Activated CD8-positive, alpha-beta T cell treated with anti-CD3 and anti-CD28 coated beads, Interleukin-2, amount 10 ng/mL, durations not matched to agents 7 days and 5 days (primary cell): ENCODE data around the gene RABAC1. TPM values are rescaled to one million over a fixed set of nuclear protein-coding genes. Genes with fewer than 3 reads are reported as not detected.

Source experiments
- ATAC-seq: fragments of 150-1000 bp; cut with Tn5 transposase; one replicate; pipeline ENCODE4 v1.10.0; 2021; ENCODE audit warnings: moderate library complexity
- CTCF ChIA-PET: fragments of 350-600 bp; sonication (Branson Sonifier 250); formaldehyde crosslinking; loops from one replicate; lab custom pipeline; 2021; ENCODE audit warnings: antibody characterized with exemption; lab: Charles Lee
- POLR2A ChIA-PET: fragments of 350-600 bp; sonication (Branson Sonifier 250); formaldehyde crosslinking; loops from one replicate; lab custom pipeline; 2021; ENCODE audit warnings: antibody characterized with exemption; lab: Charles Lee
- DNase-seq: peaks from one replicate; pipeline ENCODE4 v3.0.0-alpha.2; 2020
- H3K27ac Mint-ChIP-seq: one replicate; pipeline ENCODE4 v1.8.0; 2021; ENCODE audit warnings: mild to moderate bottlenecking, mixed read lengths
- H3K27me3 Mint-ChIP-seq: one replicate; pipeline ENCODE4 v1.8.0; 2021; ENCODE audit warnings: low read depth, mixed read lengths
- H3K36me3 Mint-ChIP-seq: one replicate; pipeline ENCODE4 v1.8.0; 2021; ENCODE audit warnings: low read depth, mixed read lengths
- H3K4me1 Mint-ChIP-seq: one replicate; pipeline ENCODE4 v1.8.0; 2021; ENCODE audit warnings: low read depth, mixed read lengths
- H3K4me3 Mint-ChIP-seq: one replicate; pipeline ENCODE4 v1.8.0; 2021; ENCODE audit warnings: mild to moderate bottlenecking, mixed read lengths
- H3K9me3 Mint-ChIP-seq: one replicate; pipeline ENCODE4 v1.8.0; 2022; ENCODE audit warnings: mixed read lengths; ENCODE audit not compliant: insufficient read depth
- total RNA-seq, 2 experiments: library from RNA; stranded (reverse); gene quantifications; one replicate each; pipeline ENCODE4 v1.2.3, GENCODE V29; 2021

The RABAC1 gene
- total RNA-seq, 2 experiments from 2014 or later: 63.0 to 63.4 TPM

DNA sequence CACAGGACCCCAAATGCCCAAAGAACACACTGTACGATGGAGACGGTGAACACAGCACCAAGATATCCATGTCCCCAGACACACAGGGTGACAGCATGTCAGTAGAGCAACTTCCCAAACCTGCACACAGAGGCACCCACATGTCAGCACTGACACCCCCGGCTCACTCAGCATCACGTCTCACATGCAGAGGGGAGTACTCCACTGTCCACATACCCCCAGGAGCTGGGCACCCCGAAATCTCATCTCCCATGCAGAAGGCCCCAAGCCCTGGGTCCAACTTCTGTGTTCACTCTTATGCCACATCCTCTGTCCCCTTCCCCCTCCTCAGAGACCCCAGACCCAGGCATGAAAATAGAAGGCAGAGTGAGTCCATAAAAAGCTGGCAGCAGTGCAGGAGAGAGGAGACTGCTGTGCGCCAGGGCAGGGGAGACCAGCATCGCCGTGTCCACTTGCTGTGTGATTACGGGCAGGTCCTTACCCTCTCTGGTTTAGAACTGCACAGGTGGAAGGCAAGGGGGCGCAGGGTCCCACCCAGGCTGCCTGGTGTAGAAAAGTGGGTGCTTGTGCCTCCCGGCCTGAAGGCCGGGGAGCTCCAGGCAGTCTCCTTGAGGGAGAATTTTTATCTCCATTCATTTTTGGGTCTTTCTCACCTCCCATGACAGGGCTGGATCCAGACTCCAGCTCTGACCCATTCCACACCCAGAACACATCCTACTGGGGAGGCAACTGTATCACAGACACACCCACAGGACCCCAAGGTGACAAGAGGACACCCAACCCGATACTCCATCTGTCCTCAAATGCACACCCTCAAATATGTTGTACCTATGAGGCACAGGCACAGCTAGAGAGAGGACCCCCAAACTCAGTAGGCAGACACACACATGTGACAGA is 47.9 kb downstream of the RABAC1 start:
- H3K36me3 Mint-ChIP-seq: peaks cover 17% of the 10 kb centered on the region
- H3K9me3 Mint-ChIP-seq: no peaks in the 10 kb centered on the region
- ATAC-seq (peak; percentile 27), DNase-seq (peak; percentile 39)
- H3K4me3 Mint-ChIP-seq: no peak overlapping the region
- H3K27ac Mint-ChIP-seq: peak overlapping the region; percentile 26
- peaks cover 9% of the 10 kb centered on the region for H3K4me1 Mint-ChIP-seq
- CTCF ChIA-PET: interaction anchor here (0.8 to 3.1 kb wide), 4 partner anchors 16 to 51 kb away, joined by 3 to 13 read pairs (median 6); partner anchors contain the start of gene RPS19
- H3K27me3 Mint-ChIP-seq: peaks cover 24% of the 10 kb centered on the region
- POLR2A ChIA-PET: interaction anchor here (1.0 to 2.3 kb wide), 8 partner anchors 9 to 51 kb away, joined by 3 to 15 read pairs (median 6); partner anchors contain the start of genes ERFL, RABAC1 and RPS19

DNA sequence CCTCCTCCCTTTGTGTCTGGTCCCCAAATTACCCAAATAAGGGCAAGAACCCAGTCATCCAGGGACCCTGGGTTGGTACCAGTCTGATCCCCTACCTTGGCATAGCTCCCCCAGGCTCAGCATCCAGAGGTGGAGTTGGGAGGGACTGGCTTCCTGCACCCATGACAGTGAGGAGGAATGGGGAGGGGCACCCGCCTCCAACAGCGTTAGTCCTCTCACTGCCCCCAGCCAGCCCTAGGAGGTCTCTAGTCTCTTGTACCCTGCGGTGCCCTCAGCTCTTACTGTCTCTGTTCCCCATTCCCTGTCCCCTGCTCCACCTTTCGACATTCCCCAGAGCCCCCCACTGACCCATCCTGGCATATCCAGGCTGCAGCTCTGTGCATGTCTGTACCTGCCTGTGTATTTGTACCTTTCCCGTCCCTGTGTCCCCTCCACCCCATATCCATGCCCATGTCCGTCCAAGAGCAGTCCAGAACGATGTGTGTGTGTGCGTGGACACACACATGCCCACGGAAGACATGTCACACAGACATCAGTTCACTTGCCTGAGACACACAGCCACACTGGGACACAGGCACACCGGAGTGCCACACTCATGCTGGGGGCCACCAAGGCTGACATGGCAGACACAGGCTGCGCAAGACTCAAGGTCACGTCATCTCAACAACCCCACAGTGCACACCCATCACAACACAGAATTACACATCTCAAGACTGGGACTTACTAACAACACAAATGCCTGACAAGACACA is 48.7 kb downstream of the RABAC1 start:
- H3K9me3 Mint-ChIP-seq: no peaks in the 10 kb centered on the region
- H3K4me3 Mint-ChIP-seq: no peak overlapping the region
- peaks cover 25% of the 10 kb centered on the region for H3K36me3 Mint-ChIP-seq
- DNase-seq: no peak
- POLR2A ChIA-PET: interaction anchor here (0.7 to 1.6 kb wide), 4 partner anchors 12 to 127 kb away, joined by 3 to 12 read pairs (median 6); no protein-coding TSS in a partner anchor
- H3K27me3 Mint-ChIP-seq: peaks cover 24% of the 10 kb centered on the region
- peaks cover 15% of the 10 kb centered on the region for H3K4me1 Mint-ChIP-seq
- ATAC-seq: peak; percentile 3
- CTCF ChIA-PET: interaction anchor here (1.2 to 3.1 kb wide), 3 partner anchors 22 to 42 kb away, joined by 4 to 13 read pairs (median 9); no protein-coding TSS in a partner anchor
- H3K27ac Mint-ChIP-seq: no peak overlapping the region

DNA sequence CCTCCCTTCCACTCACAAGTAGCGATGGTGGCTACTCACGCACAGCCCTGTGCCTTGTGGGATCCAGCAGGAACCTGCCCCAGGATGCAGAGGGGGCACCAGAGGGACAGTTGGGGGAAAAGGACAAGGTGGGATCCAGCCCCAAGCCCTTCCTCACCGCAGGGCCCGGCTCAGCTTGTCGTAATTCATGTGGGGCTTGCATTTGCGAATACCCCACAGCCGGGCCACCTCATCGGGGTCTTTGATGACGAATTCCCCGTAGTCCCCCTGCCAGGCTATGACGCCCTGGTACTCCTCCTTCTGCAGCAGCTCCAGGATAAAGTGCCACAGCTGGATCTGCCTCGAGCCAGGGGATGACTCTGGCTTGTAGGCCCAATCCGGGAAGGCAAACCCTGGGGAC is 49.4 kb downstream of the RABAC1 start:
- Mint-ChIP-seq H3K27ac (no peak overlapping the region), H3K27me3 (peaks cover 22% of the 10 kb centered on the region), H3K36me3 (peaks cover 32% of the 10 kb centered on the region), H3K4me3 (no peak overlapping the region), H3K4me1 (peaks cover 18% of the 10 kb centered on the region), H3K9me3 (no peaks in the 10 kb centered on the region)
- CTCF ChIA-PET: interaction anchor here (1.2 to 3.1 kb wide), 3 partner anchors 22 to 42 kb away, joined by 4 to 13 read pairs (median 9); no protein-coding TSS in a partner anchor
- DNase-seq: no peak
- no peak for ATAC-seq
- POLR2A ChIA-PET: interaction anchor here (0.5 to 1.3 kb wide), 5 partner anchors 11 to 127 kb away, joined by 3 to 8 read pairs (median 3); no protein-coding TSS in a partner anchor

DNA sequence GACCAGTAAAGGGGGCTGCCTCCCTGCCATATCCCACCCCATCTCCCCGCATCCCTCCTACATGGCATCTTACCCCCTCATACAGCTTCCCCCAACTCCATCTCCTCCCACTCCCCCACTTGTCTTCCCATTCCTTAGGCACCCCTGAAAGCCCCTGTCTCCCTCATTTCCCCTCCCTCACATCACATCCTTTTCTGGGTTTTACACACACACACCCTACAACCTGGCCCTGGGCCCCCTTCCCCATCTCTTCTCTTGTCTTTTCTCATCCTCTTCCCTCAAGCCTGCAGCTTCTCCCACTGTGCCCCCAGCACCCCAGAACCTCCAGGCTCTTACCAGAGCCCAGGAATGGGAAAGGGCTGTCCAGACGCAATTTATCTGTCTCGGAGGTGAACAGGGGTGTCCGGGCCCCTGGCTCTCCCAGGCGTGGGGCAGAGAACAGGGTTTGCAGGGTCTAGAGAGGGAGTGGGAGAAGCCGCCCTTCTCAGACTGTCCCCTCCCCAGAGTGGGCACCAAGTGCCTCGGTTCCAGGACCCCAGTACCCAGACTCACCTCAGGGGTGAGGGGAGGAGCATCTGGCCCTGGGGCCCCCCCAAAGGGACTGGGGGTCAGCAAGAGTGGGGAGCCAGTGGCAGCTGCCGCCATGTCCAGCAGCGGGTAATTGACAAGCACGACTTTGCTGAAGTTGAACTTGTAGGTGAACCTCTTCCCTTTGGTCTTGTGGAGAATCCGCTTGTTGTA is 50.2 kb downstream of the RABAC1 start:
- Mint-ChIP-seq H3K27ac (no peak overlapping the region), H3K4me3 (no peak overlapping the region), H3K36me3 (peaks cover 39% of the 10 kb centered on the region), H3K9me3 (no peaks in the 10 kb centered on the region), H3K27me3 (peaks cover 17% of the 10 kb centered on the region), H3K4me1 (peaks cover 22% of the 10 kb centered on the region)
- DNase-seq: no peak
- no peak for ATAC-seq
- ChIA-PET POLR2A (interaction anchor here (0.5 to 1.3 kb wide), 8 partner anchors 8 to 55 kb away, joined by 3 to 8 read pairs (median 3); no protein-coding TSS in a partner anchor), CTCF (interaction anchor here (1.2 kb wide), 1 partner anchor 43 kb away, joined by 4 read pairs; no protein-coding TSS in a partner anchor)

DNA sequence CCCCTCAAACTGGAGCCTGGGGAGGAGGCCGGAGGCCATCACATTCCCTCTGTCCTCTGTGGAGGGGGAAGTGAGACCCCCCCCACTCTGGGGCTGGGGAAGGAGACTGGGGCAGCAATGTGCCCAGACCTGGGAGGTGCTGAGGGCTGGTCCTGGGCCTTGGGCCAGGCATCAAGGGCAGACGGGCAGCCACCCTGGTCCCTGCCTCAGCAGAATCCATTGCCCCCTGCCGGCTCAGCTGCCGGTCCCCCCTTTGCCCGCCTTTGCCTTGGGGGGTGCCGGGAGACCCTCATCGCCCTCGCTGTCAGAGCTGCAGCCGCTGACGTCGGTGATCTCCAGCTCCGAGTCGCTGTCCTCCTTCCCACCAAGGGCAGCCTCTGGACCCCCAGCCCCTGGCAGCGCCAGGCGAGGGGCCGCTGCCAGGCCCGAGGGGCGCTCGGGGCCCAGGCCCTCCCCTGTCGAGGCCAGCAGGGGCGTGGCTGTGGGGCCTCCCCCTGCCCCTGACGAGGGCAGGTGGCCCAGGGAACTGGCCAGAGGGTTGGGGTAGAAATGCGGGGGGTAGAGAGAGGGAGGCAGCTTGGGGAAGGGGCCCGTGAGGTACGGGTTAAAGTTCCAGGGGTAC is 51.0 kb downstream of the RABAC1 start:
- Mint-ChIP-seq H3K9me3 (no peaks in the 10 kb centered on the region), H3K4me3 (no peak overlapping the region), H3K36me3 (peaks cover 45% of the 10 kb centered on the region), H3K27ac (no peak overlapping the region), H3K4me1 (peaks cover 22% of the 10 kb centered on the region), H3K27me3 (peaks cover 11% of the 10 kb centered on the region)
- ChIA-PET POLR2A (interaction anchor here (0.7 to 1.2 kb wide), 5 partner anchors 9 to 37 kb away, joined by 3 read pairs; no protein-coding TSS in a partner anchor), CTCF (no interaction called here)
- no peak for ATAC-seq
- DNase-seq: no peak

DNA sequence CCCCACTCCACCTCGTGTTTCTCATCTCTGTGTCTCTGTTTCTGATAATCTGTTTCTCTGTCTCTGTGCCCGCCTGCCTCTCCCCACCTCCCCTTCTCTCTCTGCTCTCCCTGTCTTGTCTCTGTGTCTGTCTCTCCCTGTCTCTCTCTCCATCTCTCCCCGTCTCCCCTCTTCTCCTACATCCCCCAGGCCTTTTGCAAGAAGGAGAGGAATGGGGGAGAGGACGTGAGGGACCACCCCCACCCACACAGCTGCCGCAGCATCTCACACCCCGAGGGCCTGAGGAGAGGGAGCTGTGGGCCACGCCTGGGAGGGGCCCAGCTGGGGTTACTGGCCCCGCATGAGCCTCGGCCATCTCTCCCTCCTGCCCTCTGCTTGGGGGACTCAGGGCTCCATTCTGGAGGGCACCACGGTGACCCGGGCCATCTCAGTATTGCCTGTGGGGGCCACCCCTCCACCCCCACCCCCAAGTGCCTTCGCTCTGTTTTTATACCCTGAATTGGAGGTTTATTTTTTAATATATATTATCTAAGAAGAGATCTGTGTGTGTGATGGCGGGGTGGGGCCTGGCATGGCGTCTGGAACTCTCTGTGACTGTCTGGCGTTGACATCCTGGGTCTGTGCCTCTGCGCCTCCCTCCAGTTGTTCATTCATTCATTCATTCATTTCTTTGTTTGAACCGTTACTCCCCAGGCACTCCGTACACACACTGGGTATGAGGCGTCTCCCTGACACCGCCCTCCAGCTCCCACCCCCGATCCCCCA is 52.0 kb downstream of the RABAC1 start:
- POLR2A ChIA-PET: interaction anchor here (0.6 kb wide), 1 partner anchor 17 kb away, joined by 3 read pairs; no protein-coding TSS in a partner anchor
- no peaks in the 10 kb centered on the region for H3K9me3 Mint-ChIP-seq
- H3K36me3 Mint-ChIP-seq: peaks cover 53% of the 10 kb centered on the region
- H3K27me3 Mint-ChIP-seq: peaks cover 6% of the 10 kb centered on the region
- peaks cover 25% of the 10 kb centered on the region for H3K4me1 Mint-ChIP-seq
- no peak overlapping the region for H3K4me3 Mint-ChIP-seq
- peak overlapping the region; percentile 46 for H3K27ac Mint-ChIP-seq
- DNase-seq (no peak), ATAC-seq (no peak)
- CTCF ChIA-PET: no interaction called here

Other genes with a start within 250 kb of the RABAC1 start
- not detected for gene CEACAM6, start 203.8 kb downstream of the RABAC1 start, total RNA-seq
- gene CEACAM3, start 162.7 kb downstream of the RABAC1 start, total RNA-seq: not detected
- not detected for gene LYPD4, start 114.6 kb downstream of the RABAC1 start, total RNA-seq
- gene DMRTC2, start 114.3 kb downstream of the RABAC1 start, total RNA-seq: not detected
- gene RPS19, start 99.1 kb downstream of the RABAC1 start, total RNA-seq: 1,000 to 10,000 TPM; 3,024 to 3,056 TPM
- gene CD79A, start 82.0 kb downstream of the RABAC1 start, total RNA-seq: 10 to 100 TPM; 17.4 to 21.5 TPM
- 100 to 1,000 TPM; 515 to 537 TPM for gene ARHGEF1, start 76.1 kb downstream of the RABAC1 start, total RNA-seq
- gene ERFL, start 30.9 kb downstream of the RABAC1 start, total RNA-seq: 1 to 10 TPM in 1 of 2 experiments, under 1 TPM in 1; 0.84 to 1.1 TPM
- 1 to 10 TPM; 2.3 to 3.3 TPM for gene ATP1A3, start 34.9 kb upstream of the RABAC1 start, total RNA-seq
- under 1 TPM; 0.37 to 0.73 TPM for gene GRIK5, start 110.9 kb upstream of the RABAC1 start, total RNA-seq
- 10 to 100 TPM; 14.0 to 14.3 TPM for gene ZNF574, start 116.8 kb upstream of the RABAC1 start, total RNA-seq
- 10 to 100 TPM; 15.7 to 16.3 TPM for gene POU2F2, start 173.1 kb upstream of the RABAC1 start, total RNA-seq